Measurements from ENCODE around the gene ARHGEF7.
A peak's percentile ranks its signal among the peaks of the same experiment; 100 is the strongest.
"Not testable (repeated sequence)": the region's sequence is repeated elsewhere in the genome, so short reads cannot be mapped to it uniquely, and the experiment has no call there.

The ARHGEF7 gene

GRCh38 chr13:111115061-111115964 lies at the start of gene ARHGEF7:
TSS of gene ARHGEF7 (plus strand) at chr13:111115310. CDS start at chr13:111115527, 217 bp downstream.
- intact Hi-C loops (cut with DNase I) = no loop called here
- peak in 5 of 10 donors; percentile 13 to 89 (median 28) for DNase-seq

- no peak for DNase-seq
- intact Hi-C loops (cut with DNase I) = loop anchor here (2.0 kb wide), 1 partner anchor 157 kb away; no protein-coding TSS in a partner anchor
These were observed 49.4 kb upstream of the ARHGEF7 start for GRCh38 chr13:111065698-111066097.

- intact Hi-C loops (cut with DNase I) = loop anchor here (2.0 kb wide), 1 partner anchor 156 kb away; no protein-coding TSS in a partner anchor
- peak in 1 of 10 donors; percentile 71 for DNase-seq
These were observed 48.6 kb upstream of the ARHGEF7 start for GRCh38 chr13:111066544-111066943.

GRCh38 chr13:111068009-111068350 lies 47.1 kb upstream of the ARHGEF7 start:
- intact Hi-C loops (cut with DNase I) = no loop called here
- no peak for DNase-seq

GRCh38 chr13:111071120-111071519 lies 44.0 kb upstream of the ARHGEF7 start:
- intact Hi-C loops (cut with DNase I) = loop anchor here (5.0 kb wide), 1 partner anchor 391 kb away; no protein-coding TSS in a partner anchor

GRCh38 chr13:111071526-111071925 lies 43.6 kb upstream of the ARHGEF7 start:
- intact Hi-C loops (cut with DNase I) = loop anchor here (5.0 kb wide), 1 partner anchor 391 kb away; no protein-coding TSS in a partner anchor
- DNase-seq = not testable (repeated sequence)

More at GRCh38 chr13:111071120-111071519, 44.0 kb upstream of the ARHGEF7 start:
- DNase-seq = not testable (repeated sequence)

- no peak for DNase-seq
- intact Hi-C loops (cut with DNase I) = loop anchor here (5.0 kb wide), 1 partner anchor 387 kb away; no protein-coding TSS in a partner anchor
These were observed 40.3 kb upstream of the ARHGEF7 start for GRCh38 chr13:111074826-111075225.

GRCh38 chr13:111076155-111077013 lies 38.7 kb upstream of the ARHGEF7 start:
- no peak for DNase-seq
- intact Hi-C loops (cut with DNase I) = no loop called here

- intact Hi-C loops (cut with DNase I) = no loop called here
- no peak for DNase-seq
These were observed 35.7 kb upstream of the ARHGEF7 start for GRCh38 chr13:111079375-111079774.

- DNase-seq = no peak
- intact Hi-C loops (cut with DNase I) = no loop called here
These were observed 34.5 kb upstream of the ARHGEF7 start for GRCh38 chr13:111080642-111081041.

- intact Hi-C loops (cut with DNase I) = no loop called here
- DNase-seq = no peak
These were observed 32.9 kb upstream of the ARHGEF7 start for GRCh38 chr13:111082240-111082639.

GRCh38 chr13:111082769-111083168 lies 32.3 kb upstream of the ARHGEF7 start:
- intact Hi-C loops (cut with DNase I); DNase-seq: not testable (repeated sequence)

GRCh38 chr13:111083693-111084092 lies 31.4 kb upstream of the ARHGEF7 start:
- intact Hi-C loops (cut with DNase I); DNase-seq: not testable (repeated sequence)

GRCh38 chr13:111090169-111090568 lies 24.9 kb upstream of the ARHGEF7 start:
- DNase-seq = no peak
- intact Hi-C loops (cut with DNase I) = no loop called here

GRCh38 chr13:111092685-111093084 lies 22.4 kb upstream of the ARHGEF7 start:
- intact Hi-C loops (cut with DNase I) = no loop called here
- DNase-seq = no peak

GRCh38 chr13:111093136-111093535 lies 22.0 kb upstream of the ARHGEF7 start:
- intact Hi-C loops (cut with DNase I) = no loop called here
- no peak for DNase-seq

- intact Hi-C loops (cut with DNase I) = no loop called here
- DNase-seq = no peak
These were observed 21.5 kb upstream of the ARHGEF7 start for GRCh38 chr13:111093634-111094033.

- DNase-seq = no peak
These were observed 19.9 kb upstream of the ARHGEF7 start for GRCh38 chr13:111095031-111095840.

GRCh38 chr13:111095911-111096501 lies 19.1 kb upstream of the ARHGEF7 start:
- intact Hi-C loops (cut with DNase I) = no loop called here
- DNase-seq = no peak

More at GRCh38 chr13:111095031-111095840, 19.9 kb upstream of the ARHGEF7 start:
- intact Hi-C loops (cut with DNase I) = no loop called here

- DNase-seq = no peak
These were observed 15.8 kb upstream of the ARHGEF7 start for GRCh38 chr13:111099290-111099689.

More at GRCh38 chr13:111099290-111099689, 15.8 kb upstream of the ARHGEF7 start:
- intact Hi-C loops (cut with DNase I) = no loop called here

All from posterior cingulate gyrus (tissue), 11 donors.